Right lobe of liver (tissue), 4 donors: ENCODE measurements around the gene HRH2.

ENCODE experiments used
- POLR2A ChIP-seq: fragments of 450-650 bp; IDR thresholded peaks from one replicate; pipeline ENCODE4 v1.6.1; 2017; ENCODE audit warnings: antibody characterized with exemption, mild to moderate bottlenecking
- TF ChIP-seq, protein P1 (sequence below), 4 donors: fragments of 200-600 bp in 3 of 4; fragments of 450-650 bp in 1 of 4; IDR thresholded peaks; one replicate each; pipeline versions ENCODE4 v1.5.1 to v1.8.0; 2016 to 2022; ENCODE audit warnings: antibody characterized with exemption in 4 of 4, mild to moderate bottlenecking in 2 of 4
- donor health status: DM: no; HTN: no; CAD: no.
- donor health status: DM: no; HTN: no; CAD: no.
- donor health status: DM: no; HTN: yes; CAD: no.

DNA sequence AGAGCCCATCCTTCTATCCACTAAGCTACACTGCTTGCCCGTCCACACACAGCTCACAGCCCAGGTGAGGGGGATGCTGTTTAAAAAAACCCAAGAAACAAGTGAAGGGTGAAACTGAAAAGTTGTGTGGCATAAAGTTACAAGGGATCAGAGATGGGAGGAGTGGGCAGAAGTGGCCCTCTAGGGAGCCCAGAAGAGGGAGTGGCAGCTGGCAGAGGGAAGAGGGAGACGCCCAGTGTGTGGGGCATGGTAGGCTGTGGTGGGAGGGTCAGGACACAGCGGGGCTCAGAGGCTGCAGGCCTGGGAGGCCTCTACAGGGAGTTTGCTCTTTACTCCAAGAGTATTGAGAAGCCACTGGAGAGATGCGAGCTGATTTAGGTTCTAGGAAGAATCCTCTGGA lies 30.1 kb upstream of the HRH2 start:
- TF ChIP-seq, protein P1, sequence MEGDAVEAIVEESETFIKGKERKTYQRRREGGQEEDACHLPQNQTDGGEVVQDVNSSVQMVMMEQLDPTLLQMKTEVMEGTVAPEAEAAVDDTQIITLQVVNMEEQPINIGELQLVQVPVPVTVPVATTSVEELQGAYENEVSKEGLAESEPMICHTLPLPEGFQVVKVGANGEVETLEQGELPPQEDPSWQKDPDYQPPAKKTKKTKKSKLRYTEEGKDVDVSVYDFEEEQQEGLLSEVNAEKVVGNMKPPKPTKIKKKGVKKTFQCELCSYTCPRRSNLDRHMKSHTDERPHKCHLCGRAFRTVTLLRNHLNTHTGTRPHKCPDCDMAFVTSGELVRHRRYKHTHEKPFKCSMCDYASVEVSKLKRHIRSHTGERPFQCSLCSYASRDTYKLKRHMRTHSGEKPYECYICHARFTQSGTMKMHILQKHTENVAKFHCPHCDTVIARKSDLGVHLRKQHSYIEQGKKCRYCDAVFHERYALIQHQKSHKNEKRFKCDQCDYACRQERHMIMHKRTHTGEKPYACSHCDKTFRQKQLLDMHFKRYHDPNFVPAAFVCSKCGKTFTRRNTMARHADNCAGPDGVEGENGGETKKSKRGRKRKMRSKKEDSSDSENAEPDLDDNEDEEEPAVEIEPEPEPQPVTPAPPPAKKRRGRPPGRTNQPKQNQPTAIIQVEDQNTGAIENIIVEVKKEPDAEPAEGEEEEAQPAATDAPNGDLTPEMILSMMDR (IDR thresholded peaks at IDR 0.05): no peak
- no peak for TF ChIP-seq POLR2A
